ENCODE measurements around the gene OOSP3. TPM values are rescaled to one million over a fixed set of nuclear protein-coding genes. Genes with fewer than 3 reads are reported as not detected.

OOSP3 gene
- total RNA-seq, 2 donors from 2014 or later, result not detected

- no peaks in the 10 kb centered on the region for H3K4me1 ChIP-seq
- no peaks in the 10 kb centered on the region for H3K9me3 ChIP-seq
- DNase-seq (ENCODE audit: low spot score), result no peak
- no peak overlapping the region for H3K27ac ChIP-seq
- H3K36me3 ChIP-seq, result no peaks in the 10 kb centered on the region
- TF ChIP-seq CTCF (IDR thresholded peaks at IDR 0.05), result no peak
- no peaks in the 10 kb centered on the region for H3K27me3 ChIP-seq
- no peak overlapping the region for H3K4me3 ChIP-seq
Measured at GRCh38 chr11:59854871-59855270, 23.7 kb upstream of the OOSP3 start.

GRCh38 chr11:59857439-59858434, 20.8 kb upstream of the OOSP3 start:
- no peak for DNase-seq (ENCODE audit: low spot score)
- no peak for TF ChIP-seq CTCF (IDR thresholded peaks at IDR 0.05)
- no peaks in the 10 kb centered on the region for H3K4me1 ChIP-seq
- no peaks in the 10 kb centered on the region for H3K36me3 ChIP-seq
- no peak overlapping the region for H3K4me3 ChIP-seq
- H3K27ac ChIP-seq, result no peak overlapping the region
- no peaks in the 10 kb centered on the region for H3K27me3 ChIP-seq
- no peaks in the 10 kb centered on the region for H3K9me3 ChIP-seq

- H3K4me1 ChIP-seq, result no peaks in the 10 kb centered on the region
- TF ChIP-seq CTCF (IDR thresholded peaks at IDR 0.05), result no peak
Measured at GRCh38 chr11:59859673-59860072, 18.9 kb upstream of the OOSP3 start.

GRCh38 chr11:59862252-59862651, 16.3 kb upstream of the OOSP3 start:
- Histone ChIP-seq H3K27ac (no peak overlapping the region), H3K9me3 (no peaks in the 10 kb centered on the region), H3K36me3 (no peaks in the 10 kb centered on the region), H3K4me3 (no peak overlapping the region), H3K27me3 (no peaks in the 10 kb centered on the region), H3K4me1 (no peaks in the 10 kb centered on the region)
- DNase-seq (ENCODE audit: low spot score), result no peak
- TF ChIP-seq CTCF (IDR thresholded peaks at IDR 0.05), result no peak

More at GRCh38 chr11:59859673-59860072, 18.9 kb upstream of the OOSP3 start:
- no peaks in the 10 kb centered on the region for H3K36me3 ChIP-seq
- no peak overlapping the region for H3K27ac ChIP-seq
- DNase-seq (ENCODE audit: low spot score), result no peak
- no peaks in the 10 kb centered on the region for H3K9me3 ChIP-seq
- H3K4me3 ChIP-seq, result no peak overlapping the region
- no peaks in the 10 kb centered on the region for H3K27me3 ChIP-seq

- Histone ChIP-seq H3K4me1 (no peaks in the 10 kb centered on the region), H3K27me3 (no peaks in the 10 kb centered on the region), H3K4me3 (no peak overlapping the region), H3K27ac (no peak overlapping the region), H3K9me3 (peaks cover 0 to under 1% of the 10 kb centered on the region in 2 donors), H3K36me3 (no peaks in the 10 kb centered on the region)
- TF ChIP-seq CTCF (IDR thresholded peaks at IDR 0.05), result no peak
- no peak for DNase-seq (ENCODE audit: low spot score)
Measured at GRCh38 chr11:59865031-59865430, 13.6 kb upstream of the OOSP3 start.
